Liver (tissue), 9 donors: Measurements from ENCODE around the gene JMJD7. TPM values are rescaled to one million over a fixed set of nuclear protein-coding genes. Genes with fewer than 3 reads are reported as not detected.

Source experiments
- DNase-seq: peaks from one replicate; pipeline ENCODE4 v3.0.0-alpha.2; 2017; ENCODE audit warnings: low spot score
- H3K27ac ChIP-seq, 2 donors: one replicate each; pipeline ENCODE4 v1.7.0; 2013; ENCODE audit warnings: inconsistent platforms in 2 of 2, low read length in 2 of 2, control low read depth in 1 of 2, low read depth in 1 of 2, mild to moderate bottlenecking in 1 of 2
- H3K27me3 ChIP-seq, 4 donors: one replicate each; pipeline versions ENCODE4 v1.6.1 to v1.7.0; 2013; ENCODE audit warnings: low read length in 3 of 4, inconsistent platforms in 1 of 4, mild to moderate bottlenecking in 1 of 4, moderate library complexity in 1 of 4; ENCODE audit not compliant: control insufficient read depth in 4 of 4, insufficient read depth in 4 of 4
- H3K36me3 ChIP-seq, 4 donors: one replicate each; pipeline versions ENCODE4 v1.6.1 to v1.7.0; 2013; ENCODE audit warnings: low read length in 3 of 4, mild to moderate bottlenecking in 3 of 4, low read depth in 1 of 4, moderate library complexity in 1 of 4; ENCODE audit not compliant: control insufficient read depth in 4 of 4, insufficient read depth in 3 of 4
- H3K4me1 ChIP-seq, 4 donors: one replicate each; pipeline versions ENCODE4 v1.6.1 to v1.7.0; 2013; ENCODE audit warnings: low read length in 3 of 4, mild to moderate bottlenecking in 3 of 4, moderate library complexity in 1 of 4; ENCODE audit not compliant: control insufficient read depth in 4 of 4, insufficient read depth in 4 of 4
- H3K4me3 ChIP-seq, 3 donors: one replicate each; pipeline versions ENCODE4 v1.6.1 to v1.7.0; 2013; ENCODE audit warnings: low read length in 3 of 3, control low read depth in 1 of 3, low read depth in 1 of 3, mild to moderate bottlenecking in 1 of 3
- H3K9ac ChIP-seq, 2 donors: one replicate each; pipeline ENCODE4 v1.7.0; 2013; ENCODE audit warnings: low read length in 2 of 2, mild to moderate bottlenecking in 2 of 2, moderate library complexity in 2 of 2, control low read depth in 1 of 2, low read depth in 1 of 2
- H3K9me3 ChIP-seq, 4 donors: one replicate each; pipeline versions ENCODE4 v1.6.1 to v1.7.0; 2013; ENCODE audit warnings: low read length in 3 of 4; ENCODE audit not compliant: control insufficient read depth in 4 of 4
- FOXA1 ChIP-seq: IDR thresholded peaks from 2 replicates; pipeline ENCODE4 v1.6.1; 2016; ENCODE audit warnings: antibody characterized with exemption
- GABPA ChIP-seq, 2 donors: IDR thresholded peaks in 1 of 2; conservative IDR thresholded peaks in 1 of 2; 2 replicates each; pipeline ENCODE4 v1.6.1; 2016; ENCODE audit warnings: antibody characterized with exemption in 2 of 2, mild to moderate bottlenecking in 1 of 2, moderate library complexity in 1 of 2
- HNF4A ChIP-seq, 2 donors: conservative IDR thresholded peaks; 2 replicates each; pipeline ENCODE4 v1.6.1; 2016; ENCODE audit warnings: antibody characterized with exemption in 2 of 2, mild to moderate bottlenecking in 2 of 2
- HNF4G ChIP-seq: IDR thresholded peaks from 2 replicates; pipeline ENCODE4 v1.6.1; 2016; ENCODE audit warnings: antibody characterized with exemption
- JUND ChIP-seq, 2 donors: IDR thresholded peaks; 2 replicates each; pipeline ENCODE4 v1.6.1; 2016; ENCODE audit warnings: antibody characterized with exemption in 2 of 2
- NR2F2 ChIP-seq: IDR thresholded peaks from 2 replicates; pipeline ENCODE4 v1.6.1; 2016; ENCODE audit warnings: antibody characterized with exemption
- RAD21 ChIP-seq, 2 donors: IDR thresholded peaks; 2 replicates each; pipeline ENCODE4 v1.6.1; 2016; ENCODE audit warnings: antibody characterized with exemption in 2 of 2, mild to moderate bottlenecking in 2 of 2
- RXRA ChIP-seq, 2 donors: IDR thresholded peaks; 2 replicates each; pipeline ENCODE4 v1.6.1; 2017 to 2018; ENCODE audit warnings: antibody characterized with exemption in 2 of 2, mild to moderate bottlenecking in 1 of 2
- SP1 ChIP-seq: IDR thresholded peaks from 2 replicates; pipeline ENCODE4 v1.6.1; 2018; ENCODE audit warnings: antibody characterized with exemption, mild to moderate bottlenecking
- TAF1 ChIP-seq: conservative IDR thresholded peaks from 2 replicates; pipeline ENCODE4 v1.6.1; 2016; ENCODE audit warnings: antibody characterized with exemption, mild to moderate bottlenecking
- WGBS: extraction: QIAGEN DNeasy Blood & Tissue Kit; methylation state at CpG from one replicate; pipeline ENCODE4 v1.1.7; 2013; 5-methylcytosine and 5-hydroxymethylcytosine counted together
- polyA plus RNA-seq, 2 donors: library from polyadenylated mRNA; stranded (reverse) in 1 of 2; unstranded in 1 of 2; fragments of 200-250 nt in 1 of 2; fragments of >200 nt in 1 of 2; fragmentation: Nextera tagmentation in 1 of 2; extraction: Ambion mirVana in 1 of 2; gene quantifications; one replicate each; pipeline versions ENCODE4 v1.2.1 to v1.2.3, GENCODE V29; 2013 to 2015
- total RNA-seq, 2 donors: library from RNA; depleted of rRNA; stranded (reverse); fragments of >200 nt; gene quantifications; one replicate each; pipeline ENCODE4 v1.2.3, GENCODE V29; 2014
- TF ChIP-seq, protein P1 (sequence below): fragments of 150-350 bp; IDR thresholded peaks from 2 replicates; pipeline ENCODE4 v1.5.1; 2017; ENCODE audit warnings: improper control_type of control experiment, low read depth, low read length; ENCODE audit not compliant: missing input control
- TF ChIP-seq, protein P2 (sequence below): IDR thresholded peaks from 2 replicates; pipeline ENCODE4 v1.6.1; 2016; ENCODE audit warnings: antibody characterized with exemption
- TF ChIP-seq, protein P3 (sequence below): IDR thresholded peaks from 2 replicates; pipeline ENCODE4 v1.6.1; 2016; ENCODE audit warnings: antibody characterized with exemption, mild to moderate bottlenecking
- donor health status: healthy.
- donor health status: healthy.
- donor health status: healthy.
- donor health status: healthy.
- donor health status: healthy.

Gene JMJD7
- total and polyA plus RNA-seq, 4 donors = 0.75 to 5.9 (median 5.4) TPM

DNA sequence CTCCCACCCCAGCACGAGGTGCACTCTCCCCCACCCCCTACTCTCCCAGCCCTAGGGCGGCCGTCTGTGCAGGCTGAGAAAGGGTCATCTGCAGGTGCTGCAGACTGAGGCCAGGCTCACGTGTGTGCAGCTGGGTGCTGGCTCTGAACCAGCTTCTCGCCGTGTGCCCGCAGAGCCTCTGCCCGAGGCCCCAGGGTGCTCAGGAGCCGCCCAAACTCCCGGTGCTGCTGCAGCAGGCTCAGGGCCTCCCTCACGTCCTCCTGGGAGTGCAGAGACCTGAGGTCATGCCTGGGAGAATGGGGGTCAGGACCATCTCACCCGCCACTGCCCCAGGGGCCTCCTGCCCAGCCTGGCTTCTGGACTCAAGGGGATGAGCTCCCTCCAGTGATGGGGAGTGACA lies 48.8 kb downstream of the JMJD7 start:
- Histone ChIP-seq H3K4me1 (peaks cover 9 to 20% (median 18%) of the 10 kb centered on the region in 4 donors), H3K9me3 (no peaks in the 10 kb centered on the region), H3K27ac (no peak overlapping the region), H3K4me3 (no peak overlapping the region), H3K27me3 (no peaks in the 10 kb centered on the region), H3K9ac (no peak overlapping the region), H3K36me3 (no peaks in the 10 kb centered on the region)
- 61% methylated on average over 12 of the region's 12 CpGs for WGBS
- no peak for DNase-seq
- TF ChIP-seq SP1 (no peak), GABPA (IDR thresholded peaks at IDR 0.05 in 1 of 2, conservative IDR thresholded peaks at IDR 0.05 in 1 of 2) (no peak), JUND (IDR thresholded peaks at IDR 0.05) (no peak), HNF4G (no peak), RAD21 (IDR thresholded peaks at IDR 0.05) (no peak), TAF1 (no peak), FOXA1 (no peak), NR2F2 (no peak), RXRA (IDR thresholded peaks at IDR 0.05) (no peak), HNF4A (conservative IDR thresholded peaks at IDR 0.05) (no peak)
- TF ChIP-seq, protein P1, sequence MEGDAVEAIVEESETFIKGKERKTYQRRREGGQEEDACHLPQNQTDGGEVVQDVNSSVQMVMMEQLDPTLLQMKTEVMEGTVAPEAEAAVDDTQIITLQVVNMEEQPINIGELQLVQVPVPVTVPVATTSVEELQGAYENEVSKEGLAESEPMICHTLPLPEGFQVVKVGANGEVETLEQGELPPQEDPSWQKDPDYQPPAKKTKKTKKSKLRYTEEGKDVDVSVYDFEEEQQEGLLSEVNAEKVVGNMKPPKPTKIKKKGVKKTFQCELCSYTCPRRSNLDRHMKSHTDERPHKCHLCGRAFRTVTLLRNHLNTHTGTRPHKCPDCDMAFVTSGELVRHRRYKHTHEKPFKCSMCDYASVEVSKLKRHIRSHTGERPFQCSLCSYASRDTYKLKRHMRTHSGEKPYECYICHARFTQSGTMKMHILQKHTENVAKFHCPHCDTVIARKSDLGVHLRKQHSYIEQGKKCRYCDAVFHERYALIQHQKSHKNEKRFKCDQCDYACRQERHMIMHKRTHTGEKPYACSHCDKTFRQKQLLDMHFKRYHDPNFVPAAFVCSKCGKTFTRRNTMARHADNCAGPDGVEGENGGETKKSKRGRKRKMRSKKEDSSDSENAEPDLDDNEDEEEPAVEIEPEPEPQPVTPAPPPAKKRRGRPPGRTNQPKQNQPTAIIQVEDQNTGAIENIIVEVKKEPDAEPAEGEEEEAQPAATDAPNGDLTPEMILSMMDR = no peak
- TF ChIP-seq, protein P2, sequence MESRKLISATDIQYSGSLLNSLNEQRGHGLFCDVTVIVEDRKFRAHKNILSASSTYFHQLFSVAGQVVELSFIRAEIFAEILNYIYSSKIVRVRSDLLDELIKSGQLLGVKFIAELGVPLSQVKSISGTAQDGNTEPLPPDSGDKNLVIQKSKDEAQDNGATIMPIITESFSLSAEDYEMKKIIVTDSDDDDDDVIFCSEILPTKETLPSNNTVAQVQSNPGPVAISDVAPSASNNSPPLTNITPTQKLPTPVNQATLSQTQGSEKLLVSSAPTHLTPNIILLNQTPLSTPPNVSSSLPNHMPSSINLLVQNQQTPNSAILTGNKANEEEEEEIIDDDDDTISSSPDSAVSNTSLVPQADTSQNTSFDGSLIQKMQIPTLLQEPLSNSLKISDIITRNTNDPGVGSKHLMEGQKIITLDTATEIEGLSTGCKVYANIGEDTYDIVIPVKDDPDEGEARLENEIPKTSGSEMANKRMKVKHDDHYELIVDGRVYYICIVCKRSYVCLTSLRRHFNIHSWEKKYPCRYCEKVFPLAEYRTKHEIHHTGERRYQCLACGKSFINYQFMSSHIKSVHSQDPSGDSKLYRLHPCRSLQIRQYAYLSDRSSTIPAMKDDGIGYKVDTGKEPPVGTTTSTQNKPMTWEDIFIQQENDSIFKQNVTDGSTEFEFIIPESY = no peak

DNA sequence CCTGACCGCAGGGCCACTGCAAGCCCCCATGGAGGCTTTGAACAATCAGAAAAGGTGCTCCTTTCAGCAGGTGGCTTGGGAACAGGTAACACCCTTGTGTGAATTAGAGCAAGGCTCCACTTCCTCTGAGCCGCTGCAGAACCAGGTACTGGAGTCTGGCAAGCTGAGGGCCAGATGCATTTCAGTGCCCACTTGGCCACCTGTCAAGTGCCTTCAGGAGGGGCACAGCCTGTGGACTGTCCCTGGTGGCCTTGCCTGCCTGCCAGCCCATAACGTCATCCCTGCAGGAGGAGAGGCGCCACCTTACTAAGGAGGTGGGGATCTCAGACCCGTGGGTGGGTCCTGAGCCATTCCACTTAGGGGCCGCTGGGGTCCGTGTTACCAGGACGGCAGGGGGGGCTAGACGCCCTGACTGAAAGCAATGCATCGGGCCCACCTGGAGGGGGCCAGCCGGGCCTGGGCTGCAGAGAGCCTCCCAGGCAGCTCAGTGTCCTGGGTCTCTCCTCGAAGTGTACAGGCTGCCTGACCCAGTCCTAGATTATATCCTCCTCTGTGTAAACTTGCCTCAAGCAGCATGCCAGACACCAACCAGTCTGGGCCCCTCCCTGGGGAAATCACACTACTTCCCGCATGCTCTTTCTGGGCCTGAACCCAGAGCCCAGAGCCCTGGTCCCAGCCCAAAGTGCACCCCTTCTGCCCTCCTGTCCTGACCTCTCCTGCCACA lies 49.9 kb downstream of the JMJD7 start:
- peaks cover 18 to 29% (median 23%) of the 10 kb centered on the region in 4 donors for H3K4me1 ChIP-seq
- H3K9me3 ChIP-seq = no peaks in the 10 kb centered on the region
- DNase-seq = no peak
- no peak overlapping the region for H3K27ac ChIP-seq
- WGBS = 94% methylated on average over 13 of the region's 13 CpGs
- H3K9ac ChIP-seq = no peak overlapping the region
- H3K4me3 ChIP-seq = no peak overlapping the region
- TF ChIP-seq, protein P3, sequence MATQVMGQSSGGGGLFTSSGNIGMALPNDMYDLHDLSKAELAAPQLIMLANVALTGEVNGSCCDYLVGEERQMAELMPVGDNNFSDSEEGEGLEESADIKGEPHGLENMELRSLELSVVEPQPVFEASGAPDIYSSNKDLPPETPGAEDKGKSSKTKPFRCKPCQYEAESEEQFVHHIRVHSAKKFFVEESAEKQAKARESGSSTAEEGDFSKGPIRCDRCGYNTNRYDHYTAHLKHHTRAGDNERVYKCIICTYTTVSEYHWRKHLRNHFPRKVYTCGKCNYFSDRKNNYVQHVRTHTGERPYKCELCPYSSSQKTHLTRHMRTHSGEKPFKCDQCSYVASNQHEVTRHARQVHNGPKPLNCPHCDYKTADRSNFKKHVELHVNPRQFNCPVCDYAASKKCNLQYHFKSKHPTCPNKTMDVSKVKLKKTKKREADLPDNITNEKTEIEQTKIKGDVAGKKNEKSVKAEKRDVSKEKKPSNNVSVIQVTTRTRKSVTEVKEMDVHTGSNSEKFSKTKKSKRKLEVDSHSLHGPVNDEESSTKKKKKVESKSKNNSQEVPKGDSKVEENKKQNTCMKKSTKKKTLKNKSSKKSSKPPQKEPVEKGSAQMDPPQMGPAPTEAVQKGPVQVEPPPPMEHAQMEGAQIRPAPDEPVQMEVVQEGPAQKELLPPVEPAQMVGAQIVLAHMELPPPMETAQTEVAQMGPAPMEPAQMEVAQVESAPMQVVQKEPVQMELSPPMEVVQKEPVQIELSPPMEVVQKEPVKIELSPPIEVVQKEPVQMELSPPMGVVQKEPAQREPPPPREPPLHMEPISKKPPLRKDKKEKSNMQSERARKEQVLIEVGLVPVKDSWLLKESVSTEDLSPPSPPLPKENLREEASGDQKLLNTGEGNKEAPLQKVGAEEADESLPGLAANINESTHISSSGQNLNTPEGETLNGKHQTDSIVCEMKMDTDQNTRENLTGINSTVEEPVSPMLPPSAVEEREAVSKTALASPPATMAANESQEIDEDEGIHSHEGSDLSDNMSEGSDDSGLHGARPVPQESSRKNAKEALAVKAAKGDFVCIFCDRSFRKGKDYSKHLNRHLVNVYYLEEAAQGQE = no peak
- no peak for TF ChIP-seq HNF4G
- TF ChIP-seq RXRA (IDR thresholded peaks at IDR 0.05) = no peak
- no peak for TF ChIP-seq TAF1
- no peak for TF ChIP-seq FOXA1
- TF ChIP-seq, protein P1 = no peak
- TF ChIP-seq HNF4A (conservative IDR thresholded peaks at IDR 0.05) = no peak
- no peaks in the 10 kb centered on the region for H3K36me3 ChIP-seq
- no peaks in the 10 kb centered on the region for H3K27me3 ChIP-seq
